A549 treated with CpdA at 1 μM for 4 hours (cell line): Measurements from ENCODE around the gene SPAG17. TPM values are rescaled to one million over a fixed set of nuclear protein-coding genes. Genes with fewer than 3 reads are reported as not detected.

Source experiments
- total RNA-seq: library from RNA; stranded (reverse); fragments of 200-300 nt; extraction: Qiagen RNA extraction; gene quantifications from 5 replicates; pipeline ENCODE4 v1.2.3, GENCODE V29; 2022; ENCODE audit warnings: low read depth

Gene SPAG17
- 0.03 TPM in 1 of 5 replicates, not detected in the others for total RNA-seq

GRCh38 chr1:118185084-118185832 is at the start of gene SPAG17:
TSS of gene SPAG17 (minus strand) at chr1:118185228. CDS start at chr1:118185157, 71 bp downstream.

GRCh38 chr1:117929343-117930172 is 255.5 kb downstream of the SPAG17 start, which contains the start of the genes GDAP2 and WDR3:
TSS of gene GDAP2 (minus strand) at chr1:117929621. CDS start at chr1:117920357, 9,264 bp downstream.
TSS of gene WDR3 (plus strand) at chr1:117929739. CDS start at chr1:117933320, 3,581 bp downstream.

